ENCODE data around the gene RNF208.

RNF208 gene

DNA sequence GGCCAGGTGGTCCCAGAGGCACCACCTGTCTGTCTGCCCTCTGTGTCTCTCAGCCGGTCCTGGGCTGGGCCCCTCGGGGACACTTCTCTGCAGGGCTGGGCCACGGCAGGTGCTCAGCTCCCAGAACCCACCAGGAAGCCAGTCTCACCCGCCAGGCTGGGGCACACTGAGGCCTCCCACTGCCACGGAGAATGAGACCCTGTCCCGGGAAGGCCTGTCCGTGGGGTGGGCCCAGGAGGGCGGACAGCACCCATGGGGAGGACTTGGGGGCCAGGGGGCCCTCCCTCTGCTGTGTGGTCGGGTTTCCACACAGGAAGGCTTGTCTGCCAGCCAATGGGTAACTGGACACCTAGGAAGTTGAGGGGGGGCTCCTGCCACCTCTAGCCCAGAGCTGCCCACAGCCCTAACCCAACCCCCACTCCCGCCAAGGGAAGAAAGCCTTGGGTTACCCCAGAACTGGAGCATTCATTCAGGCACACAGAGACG lies 14.9 kb upstream of the RNF208 start:
- H4K20me1 ChIP-seq (ENCODE audit: insufficient read depth, low read length) = peaks cover 18% of the 10 kb centered on the region
- H3K4me2 ChIP-seq (ENCODE audit: insufficient read depth, low read length) = peak overlapping the region; percentile 52
- ATAC-seq (ENCODE audit: insufficient read depth, low read depth) (no peak), DNase-seq (no peak)
- no peak overlapping the region for H3K27ac ChIP-seq (ENCODE audit: low read length)
- H3K36me3 ChIP-seq (ENCODE audit: insufficient read depth, low read length) = peaks cover 5% of the 10 kb centered on the region
- H3K4me1 ChIP-seq (ENCODE audit: insufficient read depth, low read length) = peaks cover 40% of the 10 kb centered on the region
- peak overlapping the region; percentile 8; the same call in 1 of the 2 replicates for H2AFZ ChIP-seq (ENCODE audit: low read depth, low read length)
- H3K79me2 ChIP-seq (ENCODE audit: insufficient read depth, low read length) = peaks cover 14% of the 10 kb centered on the region
- peak overlapping the region; percentile 38 for H3K9ac ChIP-seq (ENCODE audit: low read depth, low read length)
- H3K4me3 ChIP-seq (ENCODE audit: low read depth in 1 of 2, low read length in 2 of 2) = no peak overlapping the region
- no peaks in the 10 kb centered on the region for H3K27me3 ChIP-seq (ENCODE audit: insufficient read depth, low read length, poor library complexity)
- no peak for TF ChIP-seq EZH2 (IDR thresholded peaks at IDR 0.05; ENCODE audit: borderline replicate concordance, low read depth, low read length, severe bottlenecking)
- TF ChIP-seq, protein P1, sequence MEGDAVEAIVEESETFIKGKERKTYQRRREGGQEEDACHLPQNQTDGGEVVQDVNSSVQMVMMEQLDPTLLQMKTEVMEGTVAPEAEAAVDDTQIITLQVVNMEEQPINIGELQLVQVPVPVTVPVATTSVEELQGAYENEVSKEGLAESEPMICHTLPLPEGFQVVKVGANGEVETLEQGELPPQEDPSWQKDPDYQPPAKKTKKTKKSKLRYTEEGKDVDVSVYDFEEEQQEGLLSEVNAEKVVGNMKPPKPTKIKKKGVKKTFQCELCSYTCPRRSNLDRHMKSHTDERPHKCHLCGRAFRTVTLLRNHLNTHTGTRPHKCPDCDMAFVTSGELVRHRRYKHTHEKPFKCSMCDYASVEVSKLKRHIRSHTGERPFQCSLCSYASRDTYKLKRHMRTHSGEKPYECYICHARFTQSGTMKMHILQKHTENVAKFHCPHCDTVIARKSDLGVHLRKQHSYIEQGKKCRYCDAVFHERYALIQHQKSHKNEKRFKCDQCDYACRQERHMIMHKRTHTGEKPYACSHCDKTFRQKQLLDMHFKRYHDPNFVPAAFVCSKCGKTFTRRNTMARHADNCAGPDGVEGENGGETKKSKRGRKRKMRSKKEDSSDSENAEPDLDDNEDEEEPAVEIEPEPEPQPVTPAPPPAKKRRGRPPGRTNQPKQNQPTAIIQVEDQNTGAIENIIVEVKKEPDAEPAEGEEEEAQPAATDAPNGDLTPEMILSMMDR (IDR thresholded peaks at IDR 0.05; ENCODE audit: borderline replicate concordance, extremely low read depth, low read length, poor library complexity, severe bottlenecking) = no peak
- no peaks in the 10 kb centered on the region for H3K9me3 ChIP-seq (ENCODE audit: insufficient read depth, low read length, severe bottlenecking)

DNA sequence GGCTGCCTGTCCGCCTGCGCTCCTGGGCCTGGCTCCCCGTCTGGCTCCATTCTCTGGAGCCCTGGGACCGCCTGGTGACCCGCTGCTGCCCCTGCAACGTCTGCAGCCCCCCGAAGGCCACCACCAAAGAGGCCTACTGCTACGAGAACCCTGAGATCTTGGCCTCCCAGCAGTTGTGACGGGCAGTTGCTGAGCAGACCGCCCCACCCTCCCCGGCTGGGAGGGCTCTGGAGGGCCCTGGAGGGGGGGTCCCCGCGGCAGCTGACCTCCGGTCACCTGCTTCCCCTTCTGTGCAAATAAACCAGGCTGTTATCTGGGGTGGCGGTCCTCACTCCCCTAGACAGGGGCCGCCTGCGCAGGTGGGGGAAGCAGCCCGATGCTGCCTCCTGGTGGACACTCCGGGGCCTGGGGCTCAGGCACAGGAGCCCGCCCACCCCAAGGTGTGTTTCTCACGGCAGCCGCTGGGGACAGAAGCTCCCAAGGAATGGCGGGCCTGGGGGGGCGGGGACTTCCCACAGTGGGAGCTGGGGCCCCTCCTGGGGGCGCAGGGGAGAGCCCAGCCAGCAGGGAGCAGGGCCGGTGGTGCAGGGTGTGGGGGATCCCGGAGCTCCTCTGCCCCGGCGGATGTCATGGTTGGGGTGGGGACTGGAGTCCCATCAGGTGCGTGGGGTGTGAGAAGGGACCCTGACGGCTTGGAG lies 14.3 kb upstream of the RNF208 start:
- Histone ChIP-seq H3K4me2 (ENCODE audit: insufficient read depth, low read length) (peak overlapping the region; percentile 52), H3K4me3 (ENCODE audit: low read depth in 1 of 2, low read length in 2 of 2) (no peak overlapping the region), H3K79me2 (ENCODE audit: insufficient read depth, low read length) (peaks cover 9% of the 10 kb centered on the region), H3K36me3 (ENCODE audit: insufficient read depth, low read length) (no peaks in the 10 kb centered on the region; the same call in 1 of the 2 replicates), H3K9ac (ENCODE audit: low read depth, low read length) (peak overlapping the region; percentile 38; the same call in 1 of the 2 replicates), H4K20me1 (ENCODE audit: insufficient read depth, low read length) (peaks cover 13% of the 10 kb centered on the region; the same call in 1 of the 2 replicates), H3K27me3 (ENCODE audit: insufficient read depth, low read length, poor library complexity) (no peaks in the 10 kb centered on the region), H2AFZ (ENCODE audit: low read depth, low read length) (peak overlapping the region; percentile 8; the same call in 1 of the 2 replicates), H3K9me3 (ENCODE audit: insufficient read depth, low read length, severe bottlenecking) (no peaks in the 10 kb centered on the region), H3K4me1 (ENCODE audit: insufficient read depth, low read length) (peaks cover 37% of the 10 kb centered on the region), H3K27ac (ENCODE audit: low read length) (no peak overlapping the region)
- ATAC-seq (ENCODE audit: insufficient read depth, low read depth) (peak; percentile 55), DNase-seq (peak; percentile 89)
- TF ChIP-seq EZH2 (IDR thresholded peaks at IDR 0.05; ENCODE audit: borderline replicate concordance, low read depth, low read length, severe bottlenecking) = no peak
- TF ChIP-seq, protein P1 (IDR thresholded peaks at IDR 0.05; ENCODE audit: borderline replicate concordance, extremely low read depth, low read length, poor library complexity, severe bottlenecking) = peak; percentile 98

DNA sequence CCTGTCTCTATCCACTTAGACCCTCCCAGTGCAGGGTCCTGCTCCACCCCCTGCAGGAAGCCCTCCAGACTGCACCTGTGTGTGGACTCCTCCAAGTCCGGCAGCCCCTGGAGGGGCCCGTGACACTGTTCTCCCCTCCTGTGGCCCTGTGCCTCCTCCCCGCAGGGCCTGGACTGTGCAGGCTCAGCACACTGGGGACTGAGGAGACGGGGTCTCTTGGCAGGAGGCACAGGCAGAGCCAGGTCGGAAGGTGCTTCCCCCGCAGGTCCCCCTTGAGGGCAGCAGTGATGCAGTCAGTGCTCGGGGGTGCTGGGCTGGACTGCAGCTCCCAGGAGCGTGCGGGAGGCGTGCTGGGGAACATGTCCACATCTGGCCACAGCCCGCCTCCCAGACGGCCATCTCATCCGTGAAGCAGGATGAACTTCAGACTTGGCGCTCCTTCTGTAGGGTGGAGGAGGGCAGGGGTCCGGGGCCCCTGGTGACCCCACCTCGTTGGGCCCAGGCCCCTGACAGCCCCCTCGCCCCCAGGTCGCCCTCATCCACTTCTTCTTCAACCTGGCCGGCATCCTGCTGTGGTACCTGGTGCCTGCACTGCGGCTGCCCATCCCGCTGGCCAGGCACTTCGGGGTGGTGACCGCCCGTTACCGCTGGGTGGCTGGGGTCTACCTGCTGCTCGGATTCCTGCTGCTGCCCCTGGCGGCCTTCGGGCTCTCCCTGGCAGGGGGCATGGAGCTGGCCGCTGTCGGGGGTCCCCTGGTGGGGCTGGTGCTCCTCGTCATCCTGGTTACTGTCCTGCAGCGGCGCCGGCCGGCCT lies 13.6 kb upstream of the RNF208 start:
- TF ChIP-seq, protein P1 (IDR thresholded peaks at IDR 0.05; ENCODE audit: borderline replicate concordance, extremely low read depth, low read length, poor library complexity, severe bottlenecking) = no peak
- TF ChIP-seq EZH2 (IDR thresholded peaks at IDR 0.05; ENCODE audit: borderline replicate concordance, low read depth, low read length, severe bottlenecking) = no peak
- DNase-seq = no peak
- Histone ChIP-seq H3K79me2 (ENCODE audit: insufficient read depth, low read length) (peaks cover 9% of the 10 kb centered on the region), H3K9me3 (ENCODE audit: insufficient read depth, low read length, severe bottlenecking) (no peaks in the 10 kb centered on the region), H3K27me3 (ENCODE audit: insufficient read depth, low read length, poor library complexity) (no peaks in the 10 kb centered on the region), H3K4me2 (ENCODE audit: insufficient read depth, low read length) (peak overlapping the region; percentile 52; the same call in 1 of the 2 replicates), H3K27ac (ENCODE audit: low read length) (no peak overlapping the region), H3K36me3 (ENCODE audit: insufficient read depth, low read length) (no peaks in the 10 kb centered on the region; the same call in 1 of the 2 replicates), H4K20me1 (ENCODE audit: insufficient read depth, low read length) (peaks cover 13% of the 10 kb centered on the region; the same call in 1 of the 2 replicates), H3K4me3 (ENCODE audit: low read depth in 1 of 2, low read length in 2 of 2) (no peak overlapping the region), H2AFZ (ENCODE audit: low read depth, low read length) (no peak overlapping the region), H3K4me1 (ENCODE audit: insufficient read depth, low read length) (peaks cover 37% of the 10 kb centered on the region), H3K9ac (ENCODE audit: low read depth, low read length) (peak overlapping the region; percentile 38; the same call in 1 of the 2 replicates)
- no peak for ATAC-seq (ENCODE audit: insufficient read depth, low read depth)
